GM18951 (cell line): ENCODE measurements around the gene BMF.
"Not testable (repeated sequence)": the region's sequence is repeated elsewhere in the genome, so short reads cannot be mapped to it uniquely, and the experiment has no call there.

Source experiments
- POLR2A ChIP-seq: IDR thresholded peaks from 4 replicates; pipeline ENCODE4 v1.6.1; 2011; ENCODE audit warnings: mild to moderate bottlenecking; ENCODE audit not compliant: insufficient read length, insufficient read depth; ENCODE audit errors: extremely low read depth
- in situ Hi-C: fragments of 300-500 bp; cut with MboI; formaldehyde crosslinking; loops from one replicate; pipeline ENCODE4 v1.12.0; 2022; ENCODE audit warnings: low sequenced_read_pairs, mixed read lengths, inconsistent platforms; ENCODE audit not compliant: unreplicated experiment

The BMF gene

GRCh38 chr15:40136470-40137302, 28.0 kb upstream of the BMF start:
- TF ChIP-seq POLR2A, result no peak
- in situ Hi-C loops, result no loop called here

- in situ Hi-C loops, result not testable (repeated sequence)
Measured at GRCh38 chr15:40135846-40136450, 27.3 kb upstream of the BMF start.

DNA sequence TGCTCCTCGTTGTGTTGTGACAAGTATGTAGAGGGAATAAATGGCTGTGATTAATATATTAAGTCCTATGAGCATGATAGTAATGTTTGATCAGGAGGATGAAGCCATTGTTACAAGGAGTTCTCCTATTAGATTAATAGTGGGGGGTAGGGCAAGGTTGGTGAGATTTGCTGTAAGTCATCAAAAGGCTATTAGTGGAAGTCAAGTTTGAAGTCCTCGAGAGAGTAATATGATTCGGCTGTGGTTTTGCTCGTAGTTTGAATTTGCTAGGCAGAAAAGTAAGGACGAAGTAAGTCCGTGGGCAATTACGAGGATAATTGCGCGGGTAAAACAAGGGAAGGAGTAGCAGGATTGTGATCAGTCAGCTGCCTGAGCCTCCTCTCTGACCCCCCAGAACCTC, 26.2 kb upstream of the BMF start:
- in situ Hi-C loops, result no loop called here
- no peak for TF ChIP-seq POLR2A

DNA sequence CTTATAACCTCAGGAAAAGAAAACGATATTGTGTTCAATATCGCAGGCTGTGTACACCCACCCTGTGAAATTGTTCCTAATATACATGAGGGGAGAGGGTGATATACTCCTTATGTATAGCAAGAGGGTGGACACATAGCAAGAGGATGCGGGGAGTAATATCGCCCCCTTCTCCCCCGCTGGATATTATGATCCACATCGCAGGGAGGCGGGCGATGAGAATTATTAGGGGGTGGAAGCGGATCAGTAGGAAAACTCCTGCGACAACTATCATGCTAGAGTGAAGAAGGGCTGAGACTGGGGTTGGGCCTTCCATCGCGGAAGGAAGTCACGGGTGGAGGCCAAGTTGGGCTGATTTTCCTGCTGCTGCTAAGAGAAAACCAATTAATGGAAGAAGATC, 24.9 kb upstream of the BMF start:
- in situ Hi-C loops, result no loop called here
- no peak for TF ChIP-seq POLR2A

- in situ Hi-C loops, result no loop called here
- no peak for TF ChIP-seq POLR2A
Measured at GRCh38 chr15:40130799-40131502, 22.3 kb upstream of the BMF start.

DNA sequence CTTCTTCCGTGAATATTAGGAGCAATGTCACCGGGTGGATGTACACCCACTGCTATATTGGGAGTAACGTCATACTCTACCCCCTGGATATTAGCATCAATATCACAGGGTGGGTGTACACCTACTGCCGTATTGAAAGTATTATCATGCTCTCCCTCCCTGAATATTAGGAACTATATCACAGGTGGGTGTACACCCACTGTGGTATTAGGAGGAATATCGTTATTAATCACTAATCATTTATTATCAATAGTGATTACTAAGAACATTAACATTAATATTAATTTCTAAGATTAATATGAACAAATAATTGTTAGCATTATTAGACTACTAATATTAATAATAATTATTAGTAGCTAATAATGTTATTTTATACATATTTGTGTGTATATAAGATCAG, 21.4 kb upstream of the BMF start:
- in situ Hi-C loops, result no loop called here
- TF ChIP-seq POLR2A, result no peak

DNA sequence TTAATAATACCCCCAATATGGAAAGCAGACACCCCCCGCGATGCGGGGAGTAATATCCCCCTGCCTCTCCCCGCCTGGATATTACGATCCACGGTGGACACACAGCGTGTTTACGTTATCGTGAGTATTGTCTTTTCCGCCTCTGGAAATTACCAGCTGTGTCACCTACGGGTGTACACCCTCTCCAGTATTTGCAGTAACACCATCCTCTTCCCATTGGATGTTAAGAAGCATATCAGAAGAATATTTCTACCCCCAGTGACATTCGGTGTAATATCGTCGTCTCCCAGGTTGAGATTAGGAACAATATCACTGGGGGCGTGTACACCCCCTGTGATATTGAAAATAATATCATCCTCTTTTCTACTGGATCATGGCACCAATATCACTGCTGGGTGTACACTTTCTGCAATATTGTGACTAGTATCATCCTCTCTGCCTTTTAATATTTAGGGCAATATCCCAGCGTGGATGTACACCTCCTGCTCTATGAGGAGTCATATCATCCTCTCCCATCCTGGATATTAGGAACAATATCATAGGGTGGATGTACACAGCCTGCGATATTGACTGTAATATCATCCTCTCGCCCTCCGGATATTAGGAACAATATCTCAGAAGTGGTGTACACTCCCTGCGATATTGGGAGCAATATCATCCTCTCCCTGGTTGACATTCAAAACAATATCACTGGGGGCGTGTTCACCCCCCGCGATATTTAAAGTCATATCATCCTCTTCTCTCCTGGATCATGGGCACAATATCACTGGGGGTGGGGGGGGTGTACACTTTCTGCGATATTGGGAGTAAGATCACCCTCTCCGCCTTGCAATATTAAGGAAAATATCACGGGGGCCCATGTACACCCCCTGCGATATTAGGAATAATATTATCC, 20.3 kb upstream of the BMF start:
- no peak for TF ChIP-seq POLR2A
- in situ Hi-C loops, result no loop called here

DNA sequence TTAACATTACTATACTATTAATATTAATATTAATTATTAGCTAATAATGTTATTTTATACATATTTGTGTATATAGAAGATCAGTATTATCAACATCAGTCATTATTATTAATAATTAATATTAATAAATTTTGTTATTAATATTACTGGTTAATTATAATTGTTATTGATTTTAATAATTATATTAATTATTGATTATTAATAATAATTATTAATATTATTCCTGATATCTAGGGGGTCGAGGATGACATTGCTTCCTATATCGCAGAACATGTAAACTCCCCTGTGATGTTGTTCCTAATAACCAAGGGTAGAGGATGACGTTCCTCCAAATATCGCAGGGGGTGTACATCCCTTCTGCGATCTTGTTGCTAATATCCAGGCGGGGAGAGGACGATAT, 17.3 kb upstream of the BMF start:
- in situ Hi-C loops, result no loop called here
- TF ChIP-seq POLR2A, result no peak

- in situ Hi-C loops, result not testable (repeated sequence)
Measured at GRCh38 chr15:40124807-40125285, 16.2 kb upstream of the BMF start.

DNA sequence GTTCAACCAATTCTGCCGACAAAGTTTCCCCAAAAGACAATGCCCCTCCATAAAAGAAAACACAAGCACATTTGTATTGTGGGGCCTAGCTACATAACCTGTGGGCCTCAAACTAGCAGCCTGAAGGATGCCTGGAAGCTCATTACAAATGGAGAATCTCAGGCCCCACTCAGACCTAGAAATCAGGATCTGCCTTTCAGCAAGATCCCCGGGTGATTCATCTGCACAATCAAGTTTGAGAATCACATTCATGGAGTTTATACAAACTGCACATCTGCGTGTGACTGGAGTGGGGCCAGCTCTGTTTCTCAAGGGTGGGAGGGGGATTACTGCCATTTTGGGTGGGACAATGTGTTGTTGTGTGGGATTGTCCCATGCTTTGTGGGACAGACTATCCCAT, 15.7 kb upstream of the BMF start:
- in situ Hi-C loops, result not testable (repeated sequence)

GRCh38 chr15:40123863-40124262, 15.2 kb upstream of the BMF start:
- in situ Hi-C loops, result not testable (repeated sequence)

GRCh38 chr15:40122989-40123388, 14.3 kb upstream of the BMF start:
- in situ Hi-C loops, result not testable (repeated sequence)

- in situ Hi-C loops, result no loop called here
Measured at GRCh38 chr15:40121911-40122638, 13.4 kb upstream of the BMF start.

More at GRCh38 chr15:40121911-40122638, 13.4 kb upstream of the BMF start:
- no peak for TF ChIP-seq POLR2A
